8988T (cell line): ENCODE results near the gene CNKSR3.

Experiments
- DNase-seq: peaks from one replicate; pipeline ENCODE4 v3.0.0; 2011

The CNKSR3 gene

DNA sequence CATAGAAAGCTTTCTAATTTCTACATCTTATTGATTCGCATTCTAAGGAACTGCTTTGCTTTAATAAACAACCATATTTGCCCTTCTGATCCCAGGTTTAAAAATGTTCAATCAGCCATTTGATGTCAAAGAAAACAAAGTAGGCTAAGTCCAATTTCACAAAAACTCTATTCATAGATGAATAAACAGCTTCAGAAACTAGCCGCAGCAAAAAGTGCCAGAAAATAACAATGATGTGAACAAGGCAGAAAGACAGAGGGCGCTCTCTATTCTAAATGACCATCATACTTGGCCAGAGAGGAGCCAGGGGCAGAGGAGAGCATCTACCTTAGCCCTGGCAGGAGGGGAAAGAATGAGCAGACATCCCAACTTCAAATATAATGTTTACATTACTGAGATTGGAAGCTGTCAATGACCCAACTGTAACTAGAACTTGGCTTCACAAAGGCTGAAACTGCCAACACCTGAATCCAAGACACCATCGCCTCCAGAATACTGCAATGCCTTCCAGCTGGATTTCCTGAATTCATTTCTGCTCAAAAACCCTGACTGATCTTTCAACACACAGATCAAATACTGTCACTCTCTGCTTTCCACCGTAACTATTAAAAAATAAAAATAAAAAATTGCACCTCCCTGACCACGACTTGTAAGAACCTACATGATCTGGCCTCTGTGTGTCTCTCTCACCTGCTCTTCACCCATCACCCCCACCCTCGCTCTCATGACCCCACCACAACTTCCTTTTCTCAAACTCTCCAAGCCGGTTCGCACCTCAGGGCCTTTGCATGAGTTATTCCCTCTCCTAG lies 9.5 kb downstream of the CNKSR3 start:
- DNase-seq = no peak

DNA sequence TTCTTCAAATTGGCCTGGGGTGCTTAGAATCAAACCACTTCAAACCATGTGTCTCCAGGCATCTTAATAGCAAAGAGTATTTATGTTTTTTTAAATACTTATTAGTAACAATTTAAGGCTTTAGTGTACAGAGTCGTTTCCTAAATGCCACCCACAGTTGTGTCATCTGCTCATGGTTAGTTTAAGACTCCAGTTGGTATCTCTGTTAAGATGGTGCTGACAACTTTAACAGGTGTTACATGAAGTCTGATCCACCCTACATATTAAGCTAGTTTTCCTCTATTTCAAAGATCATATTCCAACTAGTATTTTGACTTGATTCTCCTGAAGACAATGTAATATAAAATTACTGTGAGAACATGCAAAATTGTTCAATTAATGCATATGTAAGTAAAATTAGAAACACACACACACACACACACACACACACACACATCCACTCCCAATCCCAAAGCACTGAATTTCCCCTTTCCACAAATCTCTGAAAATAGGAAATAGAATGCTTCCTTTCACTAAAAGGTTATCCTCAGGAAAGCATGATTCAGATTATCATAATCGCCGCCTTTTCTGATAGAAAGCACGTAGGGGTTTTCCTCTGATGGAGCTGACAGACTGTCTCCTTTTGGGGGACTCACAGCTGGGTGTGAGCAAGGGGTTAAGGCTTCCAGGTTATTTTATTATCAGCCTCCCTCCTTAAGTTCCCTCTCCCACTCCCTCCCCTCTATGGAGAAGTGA lies 10.5 kb downstream of the CNKSR3 start:
- DNase-seq = no peak

DNA sequence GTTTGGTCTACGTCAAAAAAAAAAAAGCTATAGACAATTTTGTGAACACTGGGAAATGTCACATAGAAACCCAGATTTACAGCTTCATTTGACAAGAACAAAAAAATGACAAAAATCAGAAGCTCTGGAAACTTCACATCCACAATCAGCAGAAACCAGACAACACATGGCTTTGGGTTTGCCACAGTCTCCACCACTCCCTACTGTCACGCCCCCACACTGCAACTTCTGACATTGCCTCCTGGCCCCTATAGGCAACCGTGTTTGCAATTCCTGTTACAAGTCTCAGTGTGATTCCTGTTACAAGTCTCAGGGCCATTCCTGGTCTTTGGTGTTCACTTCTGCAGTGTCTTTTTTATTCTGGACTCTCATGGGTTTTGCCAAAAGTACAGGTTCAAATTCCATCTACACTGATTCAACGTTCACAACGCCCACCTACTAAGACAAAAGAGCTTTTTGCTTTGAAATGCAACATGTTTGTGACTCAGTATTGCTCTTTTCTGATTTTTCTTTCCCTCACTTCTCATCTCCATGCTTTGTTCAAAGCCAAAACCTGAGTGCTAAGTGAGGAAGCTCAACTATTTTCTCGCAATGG lies 12.0 kb downstream of the CNKSR3 start:
- DNase-seq = no peak

DNA sequence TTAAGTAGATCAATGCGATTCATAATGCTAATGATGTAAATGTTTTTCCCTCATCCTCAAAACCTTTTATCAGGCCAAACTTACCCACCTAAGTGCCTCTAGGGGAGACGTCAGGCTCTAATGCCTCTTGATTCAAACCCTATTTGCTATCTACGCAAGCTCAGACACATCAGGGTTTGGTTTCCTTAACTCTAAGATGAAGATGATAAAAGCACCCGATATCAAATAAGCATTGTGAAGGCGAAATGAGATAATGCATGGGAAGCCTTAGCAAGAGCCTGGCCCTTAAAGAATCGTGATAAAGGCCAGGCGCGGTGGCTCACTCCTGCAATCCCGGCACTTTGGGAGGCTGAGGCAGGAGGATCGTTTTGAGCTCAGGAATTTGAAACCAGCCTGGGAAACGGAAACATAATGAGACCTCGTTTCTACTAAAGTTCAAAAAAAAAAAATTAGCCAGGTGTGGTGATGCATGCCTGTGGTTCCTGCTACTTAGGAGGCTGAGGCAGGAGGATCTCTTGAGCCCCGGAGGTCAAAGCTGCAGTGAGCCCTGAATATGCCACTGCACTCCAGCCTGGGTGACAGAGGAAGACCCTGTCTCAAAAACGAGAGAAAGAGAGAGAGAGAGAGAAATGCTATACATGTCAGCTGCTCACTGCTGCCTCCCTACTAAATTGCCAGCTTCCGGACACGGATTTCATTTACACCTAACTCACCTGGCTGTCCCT lies 13.5 kb downstream of the CNKSR3 start:
- no peak for DNase-seq

DNA sequence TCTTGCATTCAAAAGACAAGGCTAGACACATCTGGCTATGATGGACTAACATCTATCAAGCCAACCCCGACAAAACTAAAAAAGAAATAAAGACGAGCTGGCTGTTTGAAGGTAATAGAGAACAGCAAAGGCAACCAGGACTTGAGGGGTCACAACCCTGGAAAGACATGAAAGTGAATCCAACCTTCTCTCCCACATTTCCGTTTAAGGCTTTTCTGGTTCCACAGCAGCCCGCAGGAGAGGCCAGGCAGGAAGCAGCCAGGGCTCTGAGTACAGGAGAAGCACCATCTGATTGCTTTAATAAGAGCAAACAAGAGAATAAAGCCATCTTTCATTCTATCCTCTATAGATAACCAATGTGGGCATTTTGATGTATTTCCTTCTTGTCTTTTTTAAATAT lies 14.3 kb downstream of the CNKSR3 start:
- no peak for DNase-seq

DNA sequence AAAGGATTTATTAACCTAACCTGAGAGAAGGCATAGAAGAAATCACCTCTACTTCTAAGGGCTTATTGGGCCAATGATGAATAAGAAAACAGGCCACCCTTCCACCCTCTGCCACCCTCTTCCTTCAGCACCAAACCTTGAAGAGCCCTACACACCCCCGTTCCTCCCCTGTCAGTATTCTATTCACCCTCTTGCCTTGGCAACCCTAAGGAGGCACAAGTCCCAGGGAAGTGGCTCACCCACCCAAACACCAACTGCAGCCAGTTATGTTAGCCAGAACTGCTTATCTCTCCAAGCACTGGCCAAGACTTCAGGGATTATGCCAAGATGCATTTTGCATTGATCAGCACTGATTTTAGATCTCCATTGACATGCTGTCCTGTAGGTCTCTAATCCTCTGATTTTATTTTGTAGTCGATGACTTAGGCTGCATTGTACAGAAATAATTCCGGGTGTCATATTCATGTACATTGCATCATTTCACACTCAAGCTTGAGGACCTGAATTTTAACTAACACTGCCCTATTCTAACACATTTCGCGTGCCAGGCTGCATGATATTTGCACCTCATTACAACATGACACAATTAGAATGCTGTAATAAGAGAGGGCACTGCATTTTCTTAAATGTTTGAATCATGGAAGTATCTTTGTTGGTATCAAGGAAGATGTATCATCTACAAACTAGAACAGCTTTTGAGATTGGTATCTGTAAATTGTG lies 15.7 kb downstream of the CNKSR3 start:
- DNase-seq = no peak

DNA sequence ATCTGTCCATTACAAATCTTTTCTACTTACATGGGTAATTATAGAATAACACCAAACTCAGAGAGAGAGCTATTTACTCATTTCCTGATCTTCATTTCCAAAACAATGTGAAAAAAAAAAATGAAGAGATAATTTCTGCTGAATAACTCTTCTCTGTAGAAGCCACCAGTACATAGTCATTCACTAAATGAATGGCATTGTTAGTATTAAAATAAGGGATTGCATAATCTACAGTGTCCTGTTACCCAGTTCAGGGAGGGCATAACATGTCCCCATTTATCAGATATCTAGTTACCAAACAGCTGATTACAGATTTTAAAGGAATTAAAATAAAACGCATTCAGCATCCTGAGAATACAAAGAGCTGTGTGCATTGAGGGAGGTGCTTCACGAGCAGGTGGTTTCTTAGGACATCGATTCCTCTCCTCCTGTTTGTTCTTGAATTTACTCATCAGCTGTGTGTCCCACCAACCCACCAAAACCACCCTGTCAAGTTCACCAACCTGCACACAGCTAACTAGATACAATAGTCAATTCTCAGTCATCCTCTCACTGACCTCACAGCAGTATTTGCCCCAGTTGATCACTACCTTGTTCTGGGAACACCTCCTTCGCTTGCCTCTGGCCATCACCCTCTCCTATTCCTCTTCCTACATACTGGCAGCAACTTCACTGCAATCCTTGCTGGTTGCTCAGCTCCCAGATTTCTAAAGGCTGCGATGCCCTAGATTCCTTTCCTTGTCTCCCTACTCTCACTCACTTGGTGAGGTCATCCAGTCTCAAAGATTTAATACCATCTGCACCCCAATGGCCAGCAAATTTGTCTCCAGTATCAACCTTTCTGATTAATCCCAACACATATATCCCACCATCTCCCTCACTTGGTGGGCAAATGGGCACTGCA lies 18.7 kb downstream of the CNKSR3 start:
- no peak for DNase-seq

DNA sequence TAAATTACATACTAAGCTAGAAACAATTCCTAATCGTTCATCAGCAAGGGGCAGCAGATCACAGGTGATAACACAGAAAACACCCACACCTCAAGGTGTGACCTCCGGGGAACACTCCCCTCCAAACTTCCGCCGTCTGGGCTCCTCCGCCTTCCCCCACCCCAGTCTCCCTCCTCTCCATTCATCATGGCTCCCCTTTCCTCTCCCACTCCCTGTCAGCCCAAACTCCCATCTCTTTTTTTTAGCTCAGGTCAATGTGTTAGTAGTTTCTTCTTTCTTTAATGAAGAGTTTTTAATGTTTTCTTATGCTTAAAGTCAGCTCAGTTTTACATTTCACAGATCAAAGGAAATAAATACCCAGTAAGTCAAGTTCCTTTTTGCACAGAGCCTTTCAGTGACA lies 20.7 kb downstream of the CNKSR3 start:
- no peak for DNase-seq

DNA sequence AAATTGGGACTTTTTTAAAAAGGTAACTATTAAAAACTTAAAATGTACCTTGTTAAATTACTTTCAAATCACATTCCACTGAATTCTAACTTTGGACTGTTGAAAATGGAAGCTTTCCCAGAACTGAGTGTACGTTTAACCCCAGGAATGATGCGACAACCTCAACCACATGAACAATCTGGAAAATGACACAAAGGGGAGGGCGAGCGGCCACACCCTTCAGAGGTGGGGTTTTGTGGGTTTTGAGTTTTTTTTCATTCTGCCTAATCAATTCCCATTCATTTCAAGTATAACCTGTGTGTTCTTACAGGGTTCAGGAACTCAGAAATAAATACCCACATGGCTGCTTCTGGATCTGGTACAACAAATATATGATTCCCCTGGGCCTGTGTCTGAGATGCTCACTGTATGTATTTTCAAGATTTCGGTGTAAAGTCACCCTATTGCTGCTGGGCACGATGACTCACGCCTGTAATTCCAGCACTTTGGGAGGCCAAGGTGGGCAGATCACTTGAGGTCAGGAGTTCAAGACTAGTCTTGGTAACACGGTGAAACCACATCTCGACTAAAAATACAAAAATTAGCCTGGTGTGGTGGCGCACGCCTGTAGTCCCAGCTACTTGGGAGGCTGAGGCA lies 21.6 kb downstream of the CNKSR3 start:
- no peak for DNase-seq

DNA sequence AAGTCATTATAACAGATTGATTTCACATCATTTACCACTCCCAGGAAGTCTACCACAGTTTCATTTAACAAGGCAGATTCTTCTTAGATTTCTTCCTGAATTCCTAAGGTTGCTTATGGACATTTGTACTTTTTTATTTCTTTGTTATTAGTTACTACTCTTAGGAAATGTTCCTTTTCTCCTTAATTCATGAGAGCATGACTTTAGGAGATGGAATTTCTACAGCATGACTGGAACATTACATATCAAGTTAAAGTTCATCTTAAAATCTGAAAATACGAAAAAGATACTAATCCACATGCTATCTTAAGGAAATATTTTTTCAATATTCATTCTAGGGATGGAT lies 22.3 kb downstream of the CNKSR3 start:
- DNase-seq = no peak

DNA sequence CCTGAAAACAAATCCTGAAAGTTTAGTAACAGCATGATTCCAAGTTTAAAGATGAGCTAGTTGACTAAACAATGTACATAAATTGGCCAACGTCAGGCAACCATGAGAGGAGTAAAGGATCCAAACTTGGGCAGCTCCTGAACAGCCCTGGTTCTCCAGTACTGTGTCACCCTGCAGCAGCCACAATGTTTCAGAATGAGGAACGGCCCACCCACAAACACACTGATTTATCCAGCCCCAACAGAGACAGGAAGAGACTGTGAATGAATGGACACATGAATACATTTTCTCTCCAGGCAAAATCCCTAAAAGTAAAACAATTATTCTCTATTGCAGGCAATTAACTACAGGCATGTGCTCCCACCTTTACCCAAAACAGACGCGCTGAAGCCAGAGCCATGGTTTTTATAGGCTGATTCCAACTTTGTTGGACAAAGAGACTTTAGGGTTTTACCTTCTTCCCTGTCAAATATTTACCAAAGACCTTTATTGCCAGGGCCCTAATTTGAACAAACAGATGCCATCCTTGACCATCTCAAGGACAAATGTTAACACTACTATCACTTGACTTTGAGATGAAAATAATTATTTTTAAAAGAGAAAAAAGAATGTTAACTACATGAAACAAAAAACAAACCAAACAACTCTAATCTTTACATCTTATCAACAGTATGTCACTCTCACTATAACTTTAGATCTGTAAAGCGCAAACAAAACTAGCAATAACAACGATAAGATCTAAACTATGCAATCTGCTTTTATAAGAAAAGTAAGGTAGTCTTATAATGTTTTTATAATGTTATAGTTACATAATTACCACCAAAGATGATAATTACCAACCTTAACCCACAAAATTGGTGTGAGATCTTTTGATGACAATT lies 22.9 kb downstream of the CNKSR3 start:
- no peak for DNase-seq

DNA sequence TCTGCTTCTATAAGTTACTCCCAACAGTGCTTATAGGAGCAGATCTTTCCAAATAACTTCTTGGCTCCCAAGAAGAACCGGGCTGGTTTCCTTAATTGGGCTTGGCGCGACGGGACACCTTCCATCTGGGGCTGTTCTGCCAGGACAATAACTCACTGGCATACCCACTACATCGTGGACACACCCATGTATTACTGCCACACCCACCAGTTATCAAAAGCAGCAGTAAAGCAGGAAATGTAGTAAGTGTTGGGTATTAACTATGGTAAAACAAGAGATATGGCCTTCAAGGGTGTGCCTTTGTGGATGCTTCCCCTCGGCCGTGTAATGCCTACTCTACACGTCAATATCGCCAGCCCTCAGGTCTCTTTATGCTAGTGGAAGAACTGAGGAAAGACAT lies 24.7 kb downstream of the CNKSR3 start:
- DNase-seq = no peak

DNA sequence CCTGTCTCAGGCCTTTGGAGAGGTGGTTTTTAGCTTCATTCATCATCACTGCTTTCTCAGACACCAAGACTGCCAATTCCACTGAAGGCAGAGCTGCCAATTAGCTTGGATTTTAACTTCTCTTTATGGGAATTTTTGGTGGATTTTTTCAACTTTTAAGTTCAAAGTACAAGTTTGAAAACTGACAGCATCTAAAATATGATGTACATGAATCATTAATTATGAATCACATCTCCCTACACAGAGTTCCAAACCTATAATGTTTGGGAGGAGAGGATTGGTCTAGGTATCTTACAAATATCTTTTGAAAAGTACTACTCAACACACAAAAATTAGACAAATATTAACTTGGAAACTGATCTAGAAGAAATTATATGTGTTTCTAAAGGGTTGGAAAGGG lies 25.5 kb downstream of the CNKSR3 start:
- DNase-seq = no peak

DNA sequence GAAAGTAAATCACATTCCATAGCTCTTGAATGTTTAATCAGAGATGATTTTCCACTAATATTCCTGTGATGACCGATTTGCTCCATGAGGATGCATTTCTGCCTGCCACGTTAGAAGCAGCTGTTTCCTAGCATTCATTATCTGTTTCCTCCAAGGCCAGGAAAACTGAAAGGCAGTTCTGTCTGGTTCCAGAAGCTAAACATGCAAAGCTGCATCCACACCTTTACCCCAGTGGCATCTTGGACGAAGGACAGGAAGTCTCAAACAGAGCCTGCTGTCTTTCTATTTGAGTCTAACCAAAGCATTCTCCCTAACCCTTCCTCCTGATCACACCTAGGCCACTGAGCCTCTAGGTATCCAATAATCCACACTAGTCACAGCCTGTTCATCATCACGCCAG lies 27.6 kb downstream of the CNKSR3 start:
- no peak for DNase-seq

DNA sequence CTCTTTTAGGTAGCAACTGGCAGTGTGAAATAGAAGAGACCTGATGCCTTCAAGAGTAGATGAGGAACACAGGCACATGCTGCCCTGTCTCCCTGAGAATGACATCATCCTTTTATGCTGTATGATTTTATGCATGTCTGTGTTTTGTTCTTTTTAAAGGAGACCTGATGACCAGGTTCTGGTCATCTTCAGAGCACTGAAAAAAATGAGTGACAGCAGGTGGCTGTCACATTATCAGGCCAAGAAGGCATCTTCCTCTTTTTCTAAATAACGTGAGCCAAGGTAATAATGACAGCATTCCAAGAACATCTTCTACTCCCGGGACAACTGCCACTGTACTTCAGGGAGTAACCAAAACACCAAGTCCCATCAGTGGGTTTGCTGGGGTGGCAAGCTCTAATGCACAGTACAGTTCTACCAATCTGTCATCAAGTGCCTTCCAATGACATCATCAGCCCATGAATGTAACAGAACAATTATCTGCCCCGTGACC lies 28.9 kb downstream of the CNKSR3 start:
- DNase-seq = no peak

DNA sequence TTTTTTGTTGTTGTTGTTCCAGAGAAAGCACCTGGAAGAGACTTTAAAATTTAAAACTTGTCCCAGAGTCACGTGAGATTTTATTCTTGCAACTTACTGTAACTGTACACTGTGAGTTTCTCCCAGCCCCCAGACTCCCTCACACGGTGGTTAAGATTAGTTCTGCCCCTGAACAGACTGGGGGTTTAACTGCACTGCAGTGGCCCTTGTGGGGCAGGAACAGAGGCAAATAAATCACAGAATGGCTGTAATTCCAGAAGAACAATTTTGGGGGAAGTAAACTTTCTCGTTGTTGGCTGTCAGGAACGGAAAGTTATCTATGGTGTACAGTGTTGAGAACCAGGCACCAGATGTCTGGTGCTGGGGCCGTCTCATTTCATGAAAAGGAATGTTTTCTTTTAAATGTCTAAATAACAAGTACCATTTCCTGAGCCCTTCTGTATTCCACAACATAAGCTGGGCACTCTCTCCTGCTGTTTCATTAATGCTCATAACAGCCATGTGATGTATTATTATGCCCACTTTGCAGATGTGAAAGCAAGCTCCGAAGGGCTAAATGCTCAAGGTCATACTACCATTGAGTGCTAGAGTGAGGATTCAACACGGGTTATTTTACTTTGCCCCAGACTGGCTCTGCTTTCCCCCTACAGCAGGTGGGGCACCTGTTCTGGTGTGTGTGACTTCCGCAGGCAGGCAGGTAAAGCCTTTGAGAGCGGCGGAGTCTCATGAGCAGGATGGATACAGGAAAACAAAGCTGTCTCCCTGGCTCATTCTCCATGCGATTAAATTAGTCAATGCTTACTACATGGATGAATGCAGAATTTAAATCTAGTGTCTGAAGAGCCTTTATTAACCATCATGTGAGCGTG lies 30.5 kb downstream of the CNKSR3 start:
- no peak for DNase-seq

DNA sequence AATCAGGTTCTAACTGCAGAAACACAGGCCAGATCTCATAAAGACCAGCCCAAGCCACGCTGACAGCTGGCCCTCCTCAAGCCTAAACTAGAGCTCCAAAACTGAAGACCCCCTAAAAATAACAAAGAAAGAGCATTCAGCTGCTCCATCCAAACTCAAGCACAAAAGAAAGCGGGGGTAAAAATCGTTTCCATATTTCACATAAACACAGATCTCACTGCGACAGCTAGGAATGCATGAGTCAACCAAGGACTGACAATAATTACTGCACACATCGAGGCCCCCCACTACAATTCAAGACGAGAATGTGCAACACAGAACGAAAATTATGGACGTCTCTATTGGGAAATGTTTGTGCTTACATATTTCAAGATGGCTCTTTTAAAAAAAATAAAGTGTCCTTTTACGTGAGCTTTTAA lies 31.1 kb downstream of the CNKSR3 start:
- DNase-seq = no peak

DNA sequence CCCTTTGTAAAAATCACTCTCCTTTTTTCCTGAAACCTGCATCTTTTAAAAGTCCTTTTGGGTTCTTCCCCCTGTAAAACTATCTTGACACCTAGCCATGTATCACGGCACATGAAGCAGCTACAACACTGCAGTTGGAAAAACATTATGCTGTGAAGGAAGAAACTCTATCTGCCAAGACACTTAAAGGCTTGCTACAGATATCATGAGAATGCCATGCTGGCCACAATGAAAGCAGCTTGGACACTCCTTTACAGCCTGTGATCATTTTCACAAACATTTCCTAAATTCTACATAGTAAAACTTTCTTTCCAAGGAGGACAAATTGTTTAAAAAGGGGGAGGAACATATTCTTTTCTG lies 31.8 kb downstream of the CNKSR3 start:
- no peak for DNase-seq
